Muscle of leg (tissue), 11 donors: ENCODE results near the gene PDE7B. TPM values are rescaled to one million over a fixed set of nuclear protein-coding genes. Genes with fewer than 3 reads are reported as not detected.
A peak's percentile ranks its signal among the peaks of the same experiment; 100 is the strongest.

Experiments
- DNase-seq: peaks from one replicate; pipeline ENCODE4 v3.0.0; 2013
- H3K27ac ChIP-seq: one replicate; pipeline ENCODE4 v1.5.1; 2013; ENCODE audit warnings: mild to moderate bottlenecking, low read length, control low read depth
- H3K27me3 ChIP-seq: one replicate; pipeline ENCODE4 v1.6.1; 2013; ENCODE audit warnings: low read length; ENCODE audit not compliant: control insufficient read depth, insufficient read depth
- H3K36me3 ChIP-seq: one replicate; pipeline ENCODE4 v1.6.1; 2013; ENCODE audit warnings: low read length; ENCODE audit not compliant: control insufficient read depth, insufficient read depth
- H3K4me1 ChIP-seq: one replicate; pipeline ENCODE4 v1.6.1; 2013; ENCODE audit warnings: low read length; ENCODE audit not compliant: control insufficient read depth, insufficient read depth
- H3K4me3 ChIP-seq: one replicate; pipeline ENCODE4 v1.5.1; 2013; ENCODE audit warnings: low read length, control low read depth
- H3K9me3 ChIP-seq: replicated peaks from 2 replicates; pipeline ENCODE4 v1.6.1; 2013; ENCODE audit warnings: low read depth, low read length; ENCODE audit not compliant: control insufficient read depth
- whole genome bisulfite sequencing: methylation state at CpG from one replicate; pipeline ENCODE4 v1.1.5; 2013; ENCODE audit warnings: missing lambda C conversion rate; ENCODE audit not compliant: insufficient coverage; 5-methylcytosine and 5-hydroxymethylcytosine counted together
- polyA plus RNA-seq, 8 donors: library from polyadenylated mRNA; unstranded; fragments of 120-200 nt; gene quantifications; one replicate each; pipeline versions ENCODE4 v1.2.1 to v1.2.3, GENCODE V29; 2013; ENCODE audit warnings: inconsistent platforms in 1 of 8, low replicate concordance in 1 of 8; ENCODE audit not compliant: insufficient read length in 8 of 8, insufficient read depth in 1 of 8
- total RNA-seq: library from RNA; stranded (reverse); fragments of 120-200 nt; gene quantifications from one replicate; pipeline ENCODE4 v1.2.4, GENCODE V29; 2013

The PDE7B gene
- total and polyA plus RNA-seq, 9 donors, result 6.9 to 10.9 (median 8.6) TPM

GRCh38 chr6:136050475-136050874, 199.0 kb downstream of the PDE7B start:
- H3K27me3 ChIP-seq, result no peaks in the 10 kb centered on the region
- WGBS, result no CpG with 5 or more reads among the region's 1 CpG
- peaks cover 2% of the 10 kb centered on the region for H3K36me3 ChIP-seq
- no peak for DNase-seq
- H3K9me3 ChIP-seq, result no peaks in the 10 kb centered on the region
- H3K4me1 ChIP-seq, result no peaks in the 10 kb centered on the region
- no peak overlapping the region for H3K4me3 ChIP-seq
- H3K27ac ChIP-seq, result peak overlapping the region; percentile 69

DNA sequence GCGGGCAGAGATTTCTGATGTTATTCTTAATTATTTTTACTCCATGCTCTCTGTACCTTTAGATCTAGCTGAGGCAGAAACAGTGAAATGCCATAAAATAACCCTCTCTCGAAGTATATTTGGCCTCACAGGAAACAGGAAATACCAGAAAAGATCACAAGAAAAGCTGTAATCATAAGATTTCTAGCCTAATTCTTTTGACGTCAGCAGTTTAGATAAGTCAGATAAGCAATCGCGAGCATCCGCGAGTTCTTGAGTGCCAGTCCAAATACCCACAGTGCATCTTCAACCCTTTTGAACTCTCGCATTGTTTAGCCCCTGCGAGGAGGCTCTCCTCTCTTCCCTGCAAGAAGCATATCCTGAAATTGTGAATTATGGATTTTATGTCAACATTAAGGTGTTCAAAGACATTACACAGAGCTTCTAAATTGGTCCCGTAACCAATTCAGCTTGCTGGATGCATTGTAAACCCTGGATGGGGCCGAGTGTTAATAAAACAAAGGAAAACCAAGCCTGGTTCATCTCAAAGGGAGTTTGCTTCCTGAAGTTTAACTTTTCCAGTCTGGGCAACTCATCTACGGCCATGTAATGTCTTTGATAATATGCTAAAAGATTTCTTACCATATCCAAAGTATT, 199.8 kb downstream of the PDE7B start:
- H3K9me3 ChIP-seq, result no peaks in the 10 kb centered on the region
- 41% methylated on average over 6 of the region's 12 CpGs for WGBS
- H3K4me1 ChIP-seq, result no peaks in the 10 kb centered on the region
- no peaks in the 10 kb centered on the region for H3K27me3 ChIP-seq
- peaks cover under 1% of the 10 kb centered on the region for H3K36me3 ChIP-seq
- no peak for DNase-seq
- H3K27ac ChIP-seq, result peak overlapping the region; percentile 69
- H3K4me3 ChIP-seq, result no peak overlapping the region

DNA sequence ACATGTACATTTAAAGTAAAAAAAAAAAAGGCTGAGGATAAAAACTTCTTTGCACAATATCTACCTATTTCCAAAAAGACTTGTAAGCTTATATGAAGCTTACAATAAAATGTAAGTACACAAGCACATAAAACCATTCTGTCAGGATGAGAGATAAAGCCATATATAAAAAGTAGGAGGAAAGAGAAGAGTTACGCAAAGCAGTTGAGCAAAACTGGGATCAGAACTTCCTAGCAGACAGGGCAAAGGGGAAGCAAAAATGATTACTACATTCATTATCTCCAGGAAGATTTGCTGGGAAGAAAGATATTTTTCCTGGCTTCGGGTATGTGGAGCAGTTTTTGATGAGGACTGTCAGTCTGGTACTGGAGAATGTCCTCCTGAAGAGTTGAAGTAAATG, 200.5 kb downstream of the PDE7B start:
- H3K9me3 ChIP-seq, result no peaks in the 10 kb centered on the region
- no peaks in the 10 kb centered on the region for H3K27me3 ChIP-seq
- H3K4me1 ChIP-seq, result no peaks in the 10 kb centered on the region
- DNase-seq, result no peak
- H3K36me3 ChIP-seq, result no peaks in the 10 kb centered on the region
- H3K27ac ChIP-seq, result no peak overlapping the region
- 57% methylated on average over 1 of the region's 2 CpGs for WGBS
- no peak overlapping the region for H3K4me3 ChIP-seq

- Histone ChIP-seq H3K9me3 (no peaks in the 10 kb centered on the region), H3K36me3 (no peaks in the 10 kb centered on the region), H3K4me3 (no peak overlapping the region), H3K27me3 (no peaks in the 10 kb centered on the region), H3K27ac (no peak overlapping the region), H3K4me1 (peaks cover 2% of the 10 kb centered on the region)
- no peak for DNase-seq
- no CpG with 5 or more reads among the region's 1 CpG for WGBS
These were observed 207.4 kb downstream of the PDE7B start for GRCh38 chr6:136058852-136059251.

- Histone ChIP-seq H3K27ac (no peak overlapping the region), H3K4me3 (no peak overlapping the region), H3K4me1 (peaks cover 2% of the 10 kb centered on the region), H3K9me3 (no peaks in the 10 kb centered on the region), H3K36me3 (no peaks in the 10 kb centered on the region), H3K27me3 (no peaks in the 10 kb centered on the region)
- 40% methylated on average over 1 of the region's 6 CpGs for WGBS
- peak; percentile 71 for DNase-seq
These were observed 207.8 kb downstream of the PDE7B start for GRCh38 chr6:136059308-136059707.

GRCh38 chr6:136060052-136060451, 208.6 kb downstream of the PDE7B start:
- Histone ChIP-seq H3K36me3 (no peaks in the 10 kb centered on the region), H3K27ac (no peak overlapping the region), H3K27me3 (no peaks in the 10 kb centered on the region), H3K4me1 (peaks cover 2% of the 10 kb centered on the region), H3K9me3 (no peaks in the 10 kb centered on the region), H3K4me3 (no peak overlapping the region)
- DNase-seq, result no peak

- no peak for DNase-seq
- Histone ChIP-seq H3K27me3 (no peaks in the 10 kb centered on the region), H3K36me3 (no peaks in the 10 kb centered on the region), H3K4me3 (no peak overlapping the region), H3K27ac (no peak overlapping the region), H3K4me1 (peaks cover 2% of the 10 kb centered on the region), H3K9me3 (no peaks in the 10 kb centered on the region)
These were observed 209.3 kb downstream of the PDE7B start for GRCh38 chr6:136060759-136061158.

- Histone ChIP-seq H3K27me3 (no peaks in the 10 kb centered on the region), H3K4me3 (no peak overlapping the region), H3K27ac (no peak overlapping the region), H3K9me3 (no peaks in the 10 kb centered on the region), H3K36me3 (no peaks in the 10 kb centered on the region), H3K4me1 (peaks cover 2% of the 10 kb centered on the region)
- no peak for DNase-seq
- 100% methylated on average over 2 of the region's 5 CpGs for WGBS
These were observed 210.2 kb downstream of the PDE7B start for GRCh38 chr6:136061701-136062100.

DNA sequence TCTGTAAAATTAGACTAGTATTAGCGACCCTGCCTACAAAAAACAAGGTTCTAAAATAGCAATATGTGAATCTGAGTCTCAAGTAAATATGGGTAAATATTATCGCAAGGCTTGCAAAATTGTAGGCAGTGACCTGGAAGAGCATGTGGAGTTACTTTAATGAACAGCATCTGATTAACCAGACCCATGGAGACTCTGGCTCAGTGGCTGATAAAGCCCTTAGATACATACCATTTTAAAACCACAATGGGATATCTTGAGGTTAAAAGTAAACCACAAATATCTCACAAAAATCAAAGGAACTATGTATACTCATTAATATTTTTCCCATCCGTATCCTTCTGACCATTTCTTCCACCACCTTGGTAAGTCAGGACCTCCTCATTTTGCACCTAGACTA, 211.6 kb downstream of the PDE7B start:
- Histone ChIP-seq H3K9me3 (no peaks in the 10 kb centered on the region), H3K27me3 (no peaks in the 10 kb centered on the region), H3K4me1 (peaks cover 2% of the 10 kb centered on the region), H3K4me3 (no peak overlapping the region), H3K36me3 (no peaks in the 10 kb centered on the region), H3K27ac (no peak overlapping the region)
- no peak for DNase-seq
- WGBS, result 100% methylated on average over 1 of the region's 3 CpGs

DNA sequence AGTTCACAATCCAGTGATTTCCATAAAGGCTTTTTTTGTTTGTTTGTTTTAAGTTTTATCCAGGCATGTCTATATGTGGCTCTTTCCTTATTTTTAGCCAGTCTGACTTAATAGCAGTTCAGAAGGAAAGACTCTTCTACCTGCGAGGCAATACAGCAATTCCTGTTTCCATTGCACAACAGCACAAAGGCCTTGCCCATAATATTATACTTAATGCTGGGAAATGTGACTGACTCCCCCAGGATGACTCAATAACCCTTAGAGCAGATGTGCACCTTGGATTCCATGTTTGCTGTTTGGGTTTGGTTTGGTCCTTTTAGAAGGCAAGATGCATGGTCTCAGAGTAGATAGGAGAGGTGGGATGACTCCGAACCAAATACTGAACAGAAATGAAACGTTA, 214.5 kb downstream of the PDE7B start:
- no peak overlapping the region for H3K4me3 ChIP-seq
- H3K27ac ChIP-seq, result no peak overlapping the region
- H3K4me1 ChIP-seq, result peaks cover 2% of the 10 kb centered on the region
- WGBS, result no CpG with 5 or more reads among the region's 3 CpGs
- no peaks in the 10 kb centered on the region for H3K27me3 ChIP-seq
- no peaks in the 10 kb centered on the region for H3K9me3 ChIP-seq
- no peak for DNase-seq
- no peaks in the 10 kb centered on the region for H3K36me3 ChIP-seq

- no peaks in the 10 kb centered on the region for H3K9me3 ChIP-seq
- peak; percentile 17 for DNase-seq
- H3K4me3 ChIP-seq, result no peak overlapping the region
- WGBS, result 94% methylated on average over 7 of the region's 10 CpGs
- peak overlapping the region; percentile 45 for H3K27ac ChIP-seq
- peaks cover 2% of the 10 kb centered on the region for H3K4me1 ChIP-seq
- H3K36me3 ChIP-seq, result no peaks in the 10 kb centered on the region
- no peaks in the 10 kb centered on the region for H3K27me3 ChIP-seq
These were observed 216.3 kb downstream of the PDE7B start for GRCh38 chr6:136067731-136068341.
